ENCODE measurements around the gene HBS1L. TPM values are rescaled to one million over a fixed set of nuclear protein-coding genes. Genes with fewer than 3 reads are reported as not detected.

Gene HBS1L
- total RNA-seq, 4 donors from 2014 or later = 39.2 to 54.8 (median 47.0) TPM

DNA sequence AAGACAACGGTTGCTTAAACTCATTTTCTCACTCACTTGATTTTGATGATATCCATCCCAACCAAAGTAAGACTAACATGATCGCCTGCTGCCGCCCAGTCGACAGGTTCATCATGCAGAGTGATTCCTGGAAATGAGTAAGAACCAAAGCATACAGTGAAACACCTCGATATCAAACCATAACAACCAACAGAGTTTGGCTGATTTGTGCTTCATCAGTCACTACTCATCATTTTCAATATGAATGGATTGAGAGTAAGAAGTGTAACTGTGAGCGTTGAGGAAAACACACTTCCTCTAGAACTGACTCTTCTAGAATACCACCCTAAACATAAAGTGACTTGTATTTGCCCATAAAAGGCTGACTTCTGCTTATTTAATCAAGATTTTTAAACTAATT is 75.5 kb downstream of the HBS1L start:
- DNase-seq (ENCODE audit: low spot score) (no peak), ATAC-seq (ENCODE audit: low FRiP score) (no peak)
- TF ChIP-seq, protein P1, sequence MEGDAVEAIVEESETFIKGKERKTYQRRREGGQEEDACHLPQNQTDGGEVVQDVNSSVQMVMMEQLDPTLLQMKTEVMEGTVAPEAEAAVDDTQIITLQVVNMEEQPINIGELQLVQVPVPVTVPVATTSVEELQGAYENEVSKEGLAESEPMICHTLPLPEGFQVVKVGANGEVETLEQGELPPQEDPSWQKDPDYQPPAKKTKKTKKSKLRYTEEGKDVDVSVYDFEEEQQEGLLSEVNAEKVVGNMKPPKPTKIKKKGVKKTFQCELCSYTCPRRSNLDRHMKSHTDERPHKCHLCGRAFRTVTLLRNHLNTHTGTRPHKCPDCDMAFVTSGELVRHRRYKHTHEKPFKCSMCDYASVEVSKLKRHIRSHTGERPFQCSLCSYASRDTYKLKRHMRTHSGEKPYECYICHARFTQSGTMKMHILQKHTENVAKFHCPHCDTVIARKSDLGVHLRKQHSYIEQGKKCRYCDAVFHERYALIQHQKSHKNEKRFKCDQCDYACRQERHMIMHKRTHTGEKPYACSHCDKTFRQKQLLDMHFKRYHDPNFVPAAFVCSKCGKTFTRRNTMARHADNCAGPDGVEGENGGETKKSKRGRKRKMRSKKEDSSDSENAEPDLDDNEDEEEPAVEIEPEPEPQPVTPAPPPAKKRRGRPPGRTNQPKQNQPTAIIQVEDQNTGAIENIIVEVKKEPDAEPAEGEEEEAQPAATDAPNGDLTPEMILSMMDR (IDR thresholded peaks at IDR 0.05) = no peak

DNA sequence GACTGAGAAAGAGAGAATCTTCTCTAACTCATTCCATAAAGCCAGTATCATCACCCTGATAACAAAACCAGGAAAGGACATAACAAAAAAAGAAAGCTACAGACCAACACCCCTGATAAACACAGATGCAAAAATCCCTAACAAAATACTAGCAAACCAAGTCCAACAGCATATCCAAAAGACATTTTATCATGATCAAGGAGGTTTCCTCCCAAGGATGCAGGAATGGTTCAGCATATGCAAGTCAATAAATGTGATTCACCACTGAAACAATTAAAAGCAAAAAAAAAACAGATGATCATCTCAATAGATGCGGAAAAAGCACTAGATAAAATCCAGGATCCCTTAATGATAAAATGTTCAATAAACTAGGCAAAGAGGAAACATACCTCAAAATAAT is 80.3 kb downstream of the HBS1L start:
- no peak for ATAC-seq (ENCODE audit: low FRiP score)
- TF ChIP-seq, protein P1 (IDR thresholded peaks at IDR 0.05) = no peak
- DNase-seq (ENCODE audit: low spot score) = no peak

- TF ChIP-seq, protein P1 (IDR thresholded peaks at IDR 0.05) = no peak
- ATAC-seq (ENCODE audit: low FRiP score) = no peak
- DNase-seq (ENCODE audit: low spot score) = no peak
Observed at GRCh38 chr6:134967711-134968110, 86.9 kb downstream of the HBS1L start.

GRCh38 chr6:134964451-134965203 is 90.0 kb downstream of the HBS1L start:
- TF ChIP-seq, protein P1 (IDR thresholded peaks at IDR 0.05) = no peak
- no peak for ATAC-seq (ENCODE audit: low FRiP score)
- no peak for DNase-seq (ENCODE audit: low spot score)

GRCh38 chr6:134962421-134962820 is 92.2 kb downstream of the HBS1L start:
- no peak for DNase-seq (ENCODE audit: low spot score)
- no peak for ATAC-seq (ENCODE audit: low FRiP score)
- TF ChIP-seq, protein P1 (IDR thresholded peaks at IDR 0.05) = no peak

GRCh38 chr6:134961366-134961765 is 93.3 kb downstream of the HBS1L start:
- no peak for DNase-seq (ENCODE audit: low spot score)
- TF ChIP-seq, protein P1 (IDR thresholded peaks at IDR 0.05) = no peak
- no peak for ATAC-seq (ENCODE audit: low FRiP score)

GRCh38 chr6:134959603-134960002 is 95.0 kb downstream of the HBS1L start:
- TF ChIP-seq, protein P1 (IDR thresholded peaks at IDR 0.05) = no peak
- no peak for ATAC-seq (ENCODE audit: low FRiP score)
- no peak for DNase-seq (ENCODE audit: low spot score)
